HG02938 (cell line): ENCODE results near the gene DUSP15.
"Not testable (repeated sequence)": the region's sequence is repeated elsewhere in the genome, so short reads cannot be mapped to it uniquely, and the experiment has no call there.

Source experiments
- ATAC-seq: cut with Tn5 transposase; IDR thresholded peaks from one replicate; pipeline ENCODE4 v1.9.1; 2021; ENCODE audit warnings: mild to moderate bottlenecking, moderate library complexity; ENCODE audit not compliant: unreplicated experiment

Gene DUSP15

DNA sequence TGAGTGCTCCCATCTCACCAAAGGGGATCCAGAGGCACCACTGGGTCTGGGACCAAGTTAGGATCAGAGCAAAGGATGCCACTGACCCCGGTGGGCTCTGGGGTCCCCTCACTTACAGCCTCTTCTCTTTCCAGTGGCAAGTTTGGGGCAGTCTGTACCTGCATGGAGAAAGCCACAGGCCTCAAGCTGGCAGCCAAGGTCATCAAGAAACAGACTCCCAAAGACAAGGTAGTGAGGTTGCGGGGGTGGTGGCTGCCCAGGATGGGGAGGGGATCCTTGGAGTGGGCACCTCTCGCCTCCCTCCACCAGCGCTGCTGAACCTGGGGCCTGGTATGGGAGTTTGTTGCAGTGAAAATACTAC, 46.2 kb downstream of the DUSP15 start:
- no peak for ATAC-seq

GRCh38 chr20:31823360-31824124, 46.8 kb downstream of the DUSP15 start:
- no peak for ATAC-seq

DNA sequence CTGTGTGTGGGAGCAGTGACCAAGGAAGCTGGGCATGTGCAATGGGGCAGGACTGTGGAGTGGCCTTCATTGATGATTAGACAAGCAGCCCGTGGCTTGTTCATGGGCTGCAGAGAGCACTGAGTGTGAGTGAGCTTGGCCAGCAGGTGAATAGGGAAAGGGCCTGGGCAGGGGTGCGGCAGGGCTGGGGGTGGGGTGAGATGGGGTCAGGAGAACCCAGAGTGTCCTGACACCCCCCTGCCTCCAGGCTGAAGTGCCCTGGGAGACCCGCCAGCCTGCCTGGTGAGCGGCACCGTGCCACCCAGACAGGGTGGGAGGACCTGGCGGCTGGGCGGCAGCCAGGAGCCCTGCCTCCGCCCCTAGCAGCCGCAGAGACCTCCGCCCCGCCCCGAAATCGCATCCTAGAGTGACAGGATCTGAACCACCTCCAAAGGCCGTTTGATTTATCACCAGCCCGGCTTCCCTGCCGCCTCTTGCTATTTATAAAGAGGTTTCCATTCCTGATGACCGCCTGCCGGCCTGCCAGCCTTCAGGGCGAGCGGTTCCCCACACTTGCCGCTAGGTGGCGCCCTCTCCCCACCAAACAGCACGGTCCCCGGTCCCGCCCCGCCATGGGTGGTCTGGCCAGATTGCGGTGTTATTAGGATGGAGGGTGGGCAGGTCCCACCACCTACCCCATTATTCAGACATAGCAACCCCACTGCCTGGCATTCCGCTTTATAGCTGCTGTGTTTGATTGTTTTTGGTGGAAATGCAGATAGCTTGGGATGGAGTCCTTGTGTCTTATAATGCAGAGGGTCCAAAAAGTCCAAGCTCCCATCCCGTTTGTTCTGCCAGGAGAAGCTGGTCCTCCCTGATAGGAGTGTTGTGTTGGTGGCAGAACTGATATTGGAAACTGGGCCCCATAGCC, 47.7 kb downstream of the DUSP15 start:
- no peak for ATAC-seq

- ATAC-seq, result no peak
These were observed 48.9 kb downstream of the DUSP15 start for GRCh38 chr20:31821427-31821826.

GRCh38 chr20:31820228-31820627, 50.1 kb downstream of the DUSP15 start:
- ATAC-seq, result no peak

DNA sequence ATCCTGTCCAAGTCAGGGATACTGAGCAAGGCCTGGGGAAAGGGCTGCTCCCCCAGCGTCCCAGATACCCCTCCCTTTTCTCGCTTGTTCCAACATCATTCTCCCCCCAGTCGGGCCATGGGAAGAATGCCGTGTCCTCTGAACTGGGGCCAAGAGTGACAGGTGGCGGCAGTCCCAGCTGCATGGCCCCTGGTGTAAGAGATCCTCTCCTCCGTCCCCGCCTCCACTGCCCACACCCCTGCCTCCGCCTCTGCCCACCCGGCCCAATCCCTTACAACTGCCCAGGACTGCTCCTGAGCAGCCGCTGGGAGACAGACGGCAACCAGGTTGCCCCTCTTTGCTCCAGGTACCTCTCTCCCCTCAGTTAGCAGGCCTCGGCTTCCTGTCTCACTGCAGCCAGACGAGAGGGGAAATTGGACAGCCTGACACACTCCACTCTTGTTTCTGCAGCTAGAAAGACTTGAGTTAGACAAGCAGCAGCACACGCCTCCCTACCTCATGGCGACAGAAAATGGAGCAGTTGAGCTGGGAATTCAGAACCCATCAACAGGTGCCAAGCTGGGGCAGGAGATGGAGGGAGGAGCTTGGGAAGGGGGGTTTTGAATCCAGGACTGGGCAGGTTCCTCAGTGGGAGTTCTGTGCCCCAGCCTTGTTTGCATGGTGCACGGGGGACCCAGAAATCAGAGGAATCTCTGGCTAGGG, 51.1 kb downstream of the DUSP15 start, which contains the start of gene MYLK2:
Gene MYLK2 (plus strand): TSS at position 274 of the 702 bp plus-strand sequence. CDS start 225 bp downstream, at position 499.
- ATAC-seq, result no peak

- no peak for ATAC-seq
These were observed 51.9 kb downstream of the DUSP15 start for GRCh38 chr20:31818376-31818908.

DNA sequence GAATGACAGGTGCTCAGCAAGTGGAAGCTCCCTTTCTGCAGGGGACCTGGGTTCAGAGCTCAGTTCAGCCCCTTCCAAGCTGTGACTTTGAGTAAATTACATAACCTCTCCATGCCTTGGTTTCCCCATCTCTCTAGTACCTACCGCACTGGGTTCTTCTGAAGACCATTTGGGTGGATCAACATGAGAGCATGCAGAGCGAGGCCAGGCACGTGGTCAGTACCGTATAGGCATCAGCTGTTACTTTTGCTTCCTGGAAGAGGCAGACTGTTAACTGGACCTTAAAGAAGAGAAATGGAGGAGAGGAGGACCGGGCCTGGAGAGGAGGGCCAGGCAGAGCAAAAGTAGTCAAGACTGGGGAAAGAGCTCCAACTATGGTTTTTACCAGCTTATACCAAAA, 52.9 kb downstream of the DUSP15 start:
- no peak for ATAC-seq

- no peak for ATAC-seq
These were observed 54.1 kb downstream of the DUSP15 start for GRCh38 chr20:31816221-31816620.

DNA sequence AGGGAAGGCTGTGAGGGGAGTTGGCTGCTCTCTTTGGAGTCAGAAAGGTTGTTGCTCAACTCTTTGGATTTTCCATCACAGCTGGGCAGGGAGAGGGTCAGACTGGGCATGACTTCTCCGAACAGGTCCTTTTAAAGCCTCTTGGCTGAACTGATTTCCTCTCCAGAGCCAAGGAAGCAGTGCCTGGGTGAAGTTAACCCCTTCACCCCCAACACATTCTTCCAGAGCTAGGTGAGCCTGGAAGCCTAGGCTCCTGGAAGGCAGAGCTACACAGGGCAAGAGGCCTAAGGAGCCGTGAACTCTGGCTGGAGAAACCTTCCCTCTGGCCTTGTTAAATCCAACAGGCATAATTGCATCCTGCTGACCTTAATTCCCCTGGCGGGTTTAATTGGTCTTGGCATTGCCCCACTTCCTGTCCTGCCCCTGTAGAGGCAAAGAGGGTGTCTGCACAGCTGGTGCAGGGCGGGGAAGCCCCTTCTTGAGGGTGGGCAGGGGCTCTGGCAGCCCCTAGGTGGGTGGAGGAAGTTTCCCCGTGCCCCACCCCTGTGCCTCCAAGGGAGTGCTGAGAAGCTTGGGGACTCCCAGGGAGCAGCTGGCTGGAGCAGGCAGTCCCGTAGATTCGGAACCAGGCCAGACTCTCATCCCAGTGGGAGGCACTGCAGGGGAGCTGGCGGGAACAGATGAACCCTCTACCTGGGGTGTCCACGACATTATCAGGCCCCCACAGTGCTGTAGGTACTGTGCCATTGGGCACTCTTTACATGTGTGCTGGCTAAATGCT, 54.7 kb downstream of the DUSP15 start:
- ATAC-seq, result no peak

DNA sequence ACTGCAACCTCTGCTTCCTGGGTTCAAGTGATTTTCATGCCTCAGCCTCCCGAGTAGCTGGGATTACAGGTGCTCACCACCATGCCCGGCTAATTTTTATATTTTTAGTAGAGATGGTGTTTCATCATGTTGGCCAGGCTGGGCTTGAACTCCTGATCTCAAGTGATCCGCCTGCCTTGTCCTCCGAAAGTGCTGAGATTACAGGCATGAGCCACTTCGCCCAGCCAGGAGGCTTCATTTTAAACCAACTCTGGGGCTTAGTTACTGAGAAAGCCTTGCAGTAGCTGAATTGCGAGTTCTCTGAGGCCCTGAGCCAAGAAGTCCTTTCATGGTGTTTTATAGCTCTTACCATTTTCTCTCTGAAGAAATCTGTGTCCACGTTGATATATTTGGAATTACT, 56.2 kb downstream of the DUSP15 start:
- ATAC-seq, result not testable (repeated sequence)

GRCh38 chr20:31813611-31814010, 56.7 kb downstream of the DUSP15 start:
- no peak for ATAC-seq

- ATAC-seq, result no peak
These were observed 58.3 kb downstream of the DUSP15 start for GRCh38 chr20:31811796-31812728.

GRCh38 chr20:31811198-31811597, 59.1 kb downstream of the DUSP15 start:
- ATAC-seq, result no peak
